ENCODE measurements around the gene ATP6V0A1. TPM values are rescaled to one million over a fixed set of nuclear protein-coding genes. Genes with fewer than 3 reads are reported as not detected.
"Not testable (repeated sequence)": the region's sequence is repeated elsewhere in the genome, so short reads cannot be mapped to it uniquely, and the experiment has no call there.

ATP6V0A1 gene
- total RNA-seq, 1 experiment from 2014 or later, result 53.4 TPM

- Histone ChIP-seq H3K4me1 (ENCODE audit: control insufficient read depth, insufficient read depth, low read length) (peaks cover 36% of the 10 kb centered on the region), H3K36me3 (ENCODE audit: control insufficient read depth, insufficient read depth, low read length) (no peaks in the 10 kb centered on the region), H3K27ac (ENCODE audit: low read length) (no peak overlapping the region), H3K4me3 (ENCODE audit: low read depth in 2 of 2, low read length in 2 of 2) (no peak overlapping the region), H3K9me3 (ENCODE audit: control insufficient read depth, insufficient read depth, low read depth, low read length) (no peaks in the 10 kb centered on the region), H3K27me3 (ENCODE audit: control insufficient read depth, insufficient read depth, low read length) (no peaks in the 10 kb centered on the region)
- TF ChIP-seq POLR2AphosphoS5 (IDR thresholded peaks at IDR 0.05; ENCODE audit: low read depth, low read length), result no peak
- no peak for TF ChIP-seq SIN3A (IDR thresholded peaks at IDR 0.05; ENCODE audit: borderline replicate concordance, insufficient read depth, low read depth, low read length)
- no peak for TF ChIP-seq TCF7L2 (IDR thresholded peaks at IDR 0.05; ENCODE audit: low read depth, low read length)
- TF ChIP-seq, protein P1, sequence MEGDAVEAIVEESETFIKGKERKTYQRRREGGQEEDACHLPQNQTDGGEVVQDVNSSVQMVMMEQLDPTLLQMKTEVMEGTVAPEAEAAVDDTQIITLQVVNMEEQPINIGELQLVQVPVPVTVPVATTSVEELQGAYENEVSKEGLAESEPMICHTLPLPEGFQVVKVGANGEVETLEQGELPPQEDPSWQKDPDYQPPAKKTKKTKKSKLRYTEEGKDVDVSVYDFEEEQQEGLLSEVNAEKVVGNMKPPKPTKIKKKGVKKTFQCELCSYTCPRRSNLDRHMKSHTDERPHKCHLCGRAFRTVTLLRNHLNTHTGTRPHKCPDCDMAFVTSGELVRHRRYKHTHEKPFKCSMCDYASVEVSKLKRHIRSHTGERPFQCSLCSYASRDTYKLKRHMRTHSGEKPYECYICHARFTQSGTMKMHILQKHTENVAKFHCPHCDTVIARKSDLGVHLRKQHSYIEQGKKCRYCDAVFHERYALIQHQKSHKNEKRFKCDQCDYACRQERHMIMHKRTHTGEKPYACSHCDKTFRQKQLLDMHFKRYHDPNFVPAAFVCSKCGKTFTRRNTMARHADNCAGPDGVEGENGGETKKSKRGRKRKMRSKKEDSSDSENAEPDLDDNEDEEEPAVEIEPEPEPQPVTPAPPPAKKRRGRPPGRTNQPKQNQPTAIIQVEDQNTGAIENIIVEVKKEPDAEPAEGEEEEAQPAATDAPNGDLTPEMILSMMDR (IDR thresholded peaks at IDR 0.05), result no peak
- intact Hi-C loops (cut with micrococcal nuclease; ENCODE audit: unreplicated experiment), result no loop called here
- in situ Hi-C loops (cut with HindIII; ENCODE audit: low pct_unique_long_range_greater_than_20kb, low sequenced_read_pairs), result no loop called here
- no TSS peak for BruUV-seq (replicated peaks)
- ChIA-PET CTCF (interaction anchor here (0.6 kb wide), 1 partner anchor 161 kb away, joined by 4 read pairs; no protein-coding TSS in a partner anchor), POLR2A (no interaction called here)
- no peak for ATAC-seq
- DNase-seq (ENCODE audit: low read depth, low spot score), result no peak
Measured at GRCh38 chr17:42414704-42415409, 43.8 kb upstream of the ATP6V0A1 start.

- H3K27me3 ChIP-seq (ENCODE audit: control insufficient read depth, insufficient read depth, low read length); H3K27ac ChIP-seq (ENCODE audit: low read length); BruUV-seq (replicated peaks); CTCF ChIA-PET; H3K4me3 ChIP-seq (ENCODE audit: low read depth in 2 of 2, low read length in 2 of 2); ATAC-seq; H3K9me3 ChIP-seq (ENCODE audit: control insufficient read depth, insufficient read depth, low read depth, low read length); intact Hi-C loops (cut with micrococcal nuclease; ENCODE audit: unreplicated experiment); DNase-seq (ENCODE audit: low read depth, low spot score); POLR2A ChIA-PET; H3K36me3 ChIP-seq (ENCODE audit: control insufficient read depth, insufficient read depth, low read length); in situ Hi-C loops (cut with HindIII; ENCODE audit: low pct_unique_long_range_greater_than_20kb, low sequenced_read_pairs): not testable (repeated sequence)
- peaks cover 28% of the 10 kb centered on the region for H3K4me1 ChIP-seq (ENCODE audit: control insufficient read depth, insufficient read depth, low read length)
Measured at GRCh38 chr17:42417981-42418380, 40.7 kb upstream of the ATP6V0A1 start.

GRCh38 chr17:42421136-42421506 lies 37.6 kb upstream of the ATP6V0A1 start:
- no peaks in the 10 kb centered on the region for H3K27me3 ChIP-seq (ENCODE audit: control insufficient read depth, insufficient read depth, low read length)
- DNase-seq (ENCODE audit: low read depth, low spot score) (no peak), ATAC-seq (no peak)
- ChIA-PET CTCF (no interaction called here), POLR2A (no interaction called here)
- H3K27ac ChIP-seq (ENCODE audit: low read length), result peak overlapping the region; percentile 82
- intact Hi-C loops (cut with micrococcal nuclease; ENCODE audit: unreplicated experiment) (loop anchor here (10.0 kb wide), 1 partner anchor 104 kb away; no protein-coding TSS in a partner anchor), in situ Hi-C loops (cut with HindIII; ENCODE audit: low pct_unique_long_range_greater_than_20kb, low sequenced_read_pairs) (no loop called here)
- H3K4me3 ChIP-seq (ENCODE audit: low read depth in 2 of 2, low read length in 2 of 2), result peak overlapping the region; percentile 62 to 88
- no TSS peak for BruUV-seq (replicated peaks)
- TF ChIP-seq POLR2AphosphoS5 (IDR thresholded peaks at IDR 0.05; ENCODE audit: low read depth, low read length), result no peak
- no peak for TF ChIP-seq SIN3A (IDR thresholded peaks at IDR 0.05; ENCODE audit: borderline replicate concordance, insufficient read depth, low read depth, low read length)
- no peak for TF ChIP-seq TCF7L2 (IDR thresholded peaks at IDR 0.05; ENCODE audit: low read depth, low read length)
- TF ChIP-seq REST (IDR thresholded peaks at IDR 0.05; ENCODE audit: insufficient read depth in 1 of 2, low read depth in 2 of 2, low read length in 1 of 2), result no peak
- TF ChIP-seq, protein P1 (IDR thresholded peaks at IDR 0.05), result no peak
- no peaks in the 10 kb centered on the region for H3K9me3 ChIP-seq (ENCODE audit: control insufficient read depth, insufficient read depth, low read depth, low read length)
- peaks cover 30% of the 10 kb centered on the region for H3K4me1 ChIP-seq (ENCODE audit: control insufficient read depth, insufficient read depth, low read length)
- H3K36me3 ChIP-seq (ENCODE audit: control insufficient read depth, insufficient read depth, low read length), result no peaks in the 10 kb centered on the region; the same call in 1 of the 2 replicates

Data from Panc1 (cell line).